Caco-2 (cell line): Measurements from ENCODE around the gene SPSB4. TPM values are rescaled to one million over a fixed set of nuclear protein-coding genes. Genes with fewer than 3 reads are reported as not detected.

Experiments
- BruUV-seq: library from RNA; stranded (reverse); fragments of 400-500 nt; replicated peaks from 2 replicates; lab custom pipeline; 2021; lab: Mats Ljungman, UMichigan
- CTCF ChIA-PET: fragments of 300-600 bp; sonication (Branson Sonifier 250); formaldehyde crosslinking; loops from one replicate; lab custom pipeline; 2022; ENCODE audit warnings: antibody characterized with exemption; lab: Charles Lee
- POLR2A ChIA-PET: fragments of 300-600 bp; sonication (Branson Sonifier 250); formaldehyde crosslinking; loops from one replicate; lab custom pipeline; 2022; ENCODE audit warnings: antibody characterized with exemption; lab: Charles Lee
- DNase-seq, 2 experiments: peaks; one replicate each; pipeline versions ENCODE4 v3.0.0 to v3.0.0-alpha.2; 2020 to 2022
- H3K27me3 ChIP-seq: replicated peaks from 2 replicates; pipeline ENCODE4 v1.6.0; 2011; ENCODE audit warnings: low read length; ENCODE audit not compliant: control insufficient read depth, insufficient read depth
- H3K36me3 ChIP-seq: 2 replicates; pipeline ENCODE4 v1.5.1; 2011; ENCODE audit warnings: low read length; ENCODE audit not compliant: control insufficient read depth, insufficient read depth
- H3K4me1 ChIP-seq: fragments of 250-450 bp; sonication (Bioruptor Pico); 2 replicates; pipeline ENCODE4 v1.5.1; 2020; ENCODE audit warnings: mild to moderate bottlenecking
- H3K4me3 ChIP-seq: 2 replicates; pipeline ENCODE4 v1.5.1; 2011; ENCODE audit warnings: low read depth, mild to moderate bottlenecking, control low read depth, low read length
- H3K9me3 ChIP-seq: fragments of 250-450 bp; sonication (Bioruptor Pico); 2 replicates; pipeline ENCODE4 v1.5.1; 2020; ENCODE audit warnings: mild to moderate bottlenecking, moderate library complexity
- H3K27ac Mint-ChIP-seq: one replicate; pipeline ENCODE4 v1.8.0; 2022; ENCODE audit warnings: mixed read lengths; ENCODE audit not compliant: unreplicated experiment
- H3K27me3 Mint-ChIP-seq: one replicate; pipeline ENCODE4 v1.8.0; 2022; ENCODE audit warnings: mixed read lengths; ENCODE audit not compliant: insufficient read depth, unreplicated experiment
- H3K36me3 Mint-ChIP-seq: one replicate; pipeline ENCODE4 v1.8.0; 2022; ENCODE audit warnings: mild to moderate bottlenecking, mixed read lengths; ENCODE audit not compliant: insufficient read depth, unreplicated experiment
- H3K4me1 Mint-ChIP-seq: one replicate; pipeline ENCODE4 v1.8.0; 2022; ENCODE audit warnings: low read depth, mixed read lengths; ENCODE audit not compliant: unreplicated experiment
- H3K4me3 Mint-ChIP-seq: one replicate; pipeline ENCODE4 v1.8.0; 2022; ENCODE audit warnings: mild to moderate bottlenecking, moderate library complexity, mixed read lengths; ENCODE audit not compliant: unreplicated experiment
- H3K9me3 Mint-ChIP-seq: one replicate; pipeline ENCODE4 v1.8.0; 2022; ENCODE audit warnings: mixed read lengths; ENCODE audit not compliant: unreplicated experiment
- CTCF ChIP-seq, 2 experiments: fragments of 200-600 bp in 1 of 2; IDR thresholded peaks; 1 replicate in 1 of 2; 2 replicates in 1 of 2; pipeline versions ENCODE4 v1.5.1 to v1.8.0; 2011 to 2022; ENCODE audit warnings: antibody characterized with exemption in 1 of 2, control low read depth in 1 of 2, inconsistent platforms in 1 of 2, low read depth in 1 of 2, low read length in 1 of 2, mild to moderate bottlenecking in 1 of 2, moderate library complexity in 1 of 2; ENCODE audit not compliant: insufficient read depth in 1 of 2, severe bottlenecking in 1 of 2, unreplicated experiment in 1 of 2
- intact Hi-C: fragments of 100-400 bp; cut with micrococcal nuclease; formaldehyde crosslinking; loops from one replicate; pipeline ENCODE4 v1.10.0; 2022; ENCODE audit not compliant: unreplicated experiment
- total RNA-seq: library from RNA; stranded (reverse); gene quantifications from 2 replicates; pipeline ENCODE4 v1.2.3, GENCODE V29; 2022

The SPSB4 gene
- total RNA-seq, 1 experiment from 2014 or later: not detected

GRCh38 chr3:141076797-141077571, 25.8 kb downstream of the SPSB4 start:
- H3K4me1 Mint-ChIP-seq: peaks cover 39% of the 10 kb centered on the region
- no peaks in the 10 kb centered on the region for H3K27me3 ChIP-seq
- no peaks in the 10 kb centered on the region for H3K9me3 ChIP-seq
- TF ChIP-seq CTCF (IDR thresholded peaks at IDR 0.05; ENCODE audit: insufficient read depth in 1 of 2, low read depth in 1 of 2, low read length in 1 of 2, severe bottlenecking in 1 of 2, unreplicated experiment in 1 of 2): no peak
- POLR2A ChIA-PET: interaction anchor here (0.6 kb wide), 1 partner anchor 38 kb away, joined by 3 read pairs; no protein-coding TSS in a partner anchor
- H3K27ac Mint-ChIP-seq: no peak overlapping the region
- H3K27me3 Mint-ChIP-seq: no peaks in the 10 kb centered on the region
- no peaks in the 10 kb centered on the region for H3K36me3 ChIP-seq
- BruUV-seq: no TSS peak
- DNase-seq: no peak
- H3K4me1 ChIP-seq: peaks cover 54% of the 10 kb centered on the region
- no peaks in the 10 kb centered on the region for H3K36me3 Mint-ChIP-seq
- no peaks in the 10 kb centered on the region for H3K9me3 Mint-ChIP-seq
- H3K4me3 Mint-ChIP-seq: no peak overlapping the region
- H3K4me3 ChIP-seq: no peak overlapping the region
- CTCF ChIA-PET: interaction anchor here (0.9 kb wide), 1 partner anchor 29 kb away, joined by 3 read pairs; no protein-coding TSS in a partner anchor
- intact Hi-C loops: no loop called here

GRCh38 chr3:141077631-141078030, 26.5 kb downstream of the SPSB4 start:
- TF ChIP-seq CTCF (IDR thresholded peaks at IDR 0.05; ENCODE audit: insufficient read depth in 1 of 2, low read depth in 1 of 2, low read length in 1 of 2, severe bottlenecking in 1 of 2, unreplicated experiment in 1 of 2): no peak
- Mint-ChIP-seq H3K4me3 (no peak overlapping the region), H3K36me3 (no peaks in the 10 kb centered on the region), H3K9me3 (no peaks in the 10 kb centered on the region), H3K4me1 (peaks cover 43% of the 10 kb centered on the region), H3K27me3 (no peaks in the 10 kb centered on the region), H3K27ac (no peak overlapping the region)
- POLR2A ChIA-PET: no interaction called here
- Histone ChIP-seq H3K4me1 (peaks cover 61% of the 10 kb centered on the region), H3K36me3 (no peaks in the 10 kb centered on the region), H3K9me3 (no peaks in the 10 kb centered on the region), H3K27me3 (no peaks in the 10 kb centered on the region), H3K4me3 (no peak overlapping the region)
- DNase-seq: no peak
- no TSS peak for BruUV-seq
- CTCF ChIA-PET: no interaction called here
- intact Hi-C loops: no loop called here

- Histone ChIP-seq H3K4me1 (peaks cover 67% of the 10 kb centered on the region), H3K9me3 (no peaks in the 10 kb centered on the region), H3K27me3 (no peaks in the 10 kb centered on the region), H3K4me3 (no peak overlapping the region), H3K36me3 (no peaks in the 10 kb centered on the region)
- ChIA-PET POLR2A (no interaction called here), CTCF (interaction anchor here (0.7 kb wide), 1 partner anchor 26 kb away, joined by 3 read pairs; no protein-coding TSS in a partner anchor)
- H3K9me3 Mint-ChIP-seq: no peaks in the 10 kb centered on the region
- H3K27ac Mint-ChIP-seq: no peak overlapping the region
- no peak for TF ChIP-seq CTCF (IDR thresholded peaks at IDR 0.05; ENCODE audit: insufficient read depth in 1 of 2, low read depth in 1 of 2, low read length in 1 of 2, severe bottlenecking in 1 of 2, unreplicated experiment in 1 of 2)
- peaks cover under 1% of the 10 kb centered on the region for H3K36me3 Mint-ChIP-seq
- no peak overlapping the region for H3K4me3 Mint-ChIP-seq
- intact Hi-C loops: no loop called here
- BruUV-seq: no TSS peak
- DNase-seq: peak; percentile 52 to 75
- no peaks in the 10 kb centered on the region for H3K27me3 Mint-ChIP-seq
- peaks cover 48% of the 10 kb centered on the region for H3K4me1 Mint-ChIP-seq
Observed at GRCh38 chr3:141078200-141078599, 27.1 kb downstream of the SPSB4 start.
